ENCODE data around the gene CYB561. TPM values are rescaled to one million over a fixed set of nuclear protein-coding genes. Genes with fewer than 3 reads are reported as not detected.

Gene CYB561
- total RNA-seq, 1 experiment from 2014 or later = 20.7 TPM

GRCh38 chr17:63452046-63452961 is 6.2 kb upstream of the CYB561 start:
- Histone ChIP-seq H3K56ac (ENCODE audit: insufficient read length, low read depth, low read length) (no peak overlapping the region), H2BK20ac (ENCODE audit: low read depth, low read length, poor library complexity, severe bottlenecking) (no peak overlapping the region), H2BK120ac (ENCODE audit: low read depth, low read length, poor library complexity, severe bottlenecking) (no peak overlapping the region), H4K91ac (ENCODE audit: insufficient read length, low read depth, low read length) (no peak overlapping the region), H2BK12ac (ENCODE audit: insufficient read length, low read depth, low read length) (no peak overlapping the region), H3K4me1 (ENCODE audit: insufficient read depth, low read length) (peaks cover 2% of the 10 kb centered on the region; the same call in 1 of the 2 replicates), H3K79me1 (ENCODE audit: insufficient read depth, low read depth, low read length, poor library complexity, severe bottlenecking) (no peaks in the 10 kb centered on the region), H3K23ac (ENCODE audit: insufficient read length, low read depth, low read length) (no peak overlapping the region), H3K14ac (ENCODE audit: insufficient read depth, low read length) (no peak overlapping the region; the same call in 1 of the 2 replicates), H4K5ac (ENCODE audit: insufficient read length, low read depth, low read length) (no peak overlapping the region), H3K9ac (ENCODE audit: extremely low read depth, insufficient read length, low read length) (no peak overlapping the region), H3K9me3 (ENCODE audit: control insufficient read depth, low read depth, low read length) (no peaks in the 10 kb centered on the region), H4K8ac (replicated peaks; ENCODE audit: insufficient read length, low read depth, low read length) (no peak overlapping the region), H3T11ph (ENCODE audit: low read length) (no peak overlapping the region), H3K79me2 (ENCODE audit: insufficient read depth, low read length) (no peaks in the 10 kb centered on the region), H2AFZ (ENCODE audit: low read length) (no peak overlapping the region), H3K27me3 (ENCODE audit: insufficient read depth, low read length) (no peaks in the 10 kb centered on the region), H4K20me1 (ENCODE audit: control insufficient read depth, insufficient read depth, insufficient read length) (no peaks in the 10 kb centered on the region), H3K27ac (ENCODE audit: insufficient read length, low read depth, low read length) (no peak overlapping the region), H2BK15ac (ENCODE audit: low read depth, low read length) (no peak overlapping the region), H3K4me2 (ENCODE audit: insufficient read depth, insufficient read length, low read length) (no peak overlapping the region), H2BK5ac (ENCODE audit: insufficient read length, low read length) (no peak overlapping the region), H3K23me2 (ENCODE audit: insufficient read length, low read depth, low read length, poor library complexity, severe bottlenecking) (no peaks in the 10 kb centered on the region), H3K4ac (ENCODE audit: low read depth, low read length) (no peak overlapping the region), H2AK5ac (ENCODE audit: insufficient read length, low read length) (no peak overlapping the region), H3K18ac (ENCODE audit: insufficient read length, low read depth, low read length) (no peak overlapping the region)
- H3K9me3 Mint-ChIP-seq = peaks cover 10 to 13% of the 10 kb centered on the region in 2 experiments
- H3K4me1 Mint-ChIP-seq = peaks cover 16 to 25% of the 10 kb centered on the region in 2 experiments
- peaks cover 0 to 11% (median 5%) of the 10 kb centered on the region in 3 experiments; a peak in 3 of 7 replicates for H3K36me3 Mint-ChIP-seq (ENCODE audit: insufficient read depth in 1 of 3, low read depth in 3 of 3)
- no peak overlapping the region for H3K4me3 Mint-ChIP-seq
- WGBS (ENCODE audit: extremely low coverage, insufficient read length, low lambda C conversion rate) = no CpG with 5 or more reads among the region's 15 CpGs
- peaks cover 32% of the 10 kb centered on the region for H3K27me3 Mint-ChIP-seq (ENCODE audit: low read depth)
- no peak for DNase-seq
- peak overlapping the region in 1 of 3 experiments; percentile 55; a peak in 1 of 7 replicates for H3K27ac Mint-ChIP-seq
- TF ChIP-seq CTCF (conservative IDR thresholded peaks at IDR 0.05) = no peak

Data from H9 (cell line).